ENCODE results near the gene CRPPA. TPM values are rescaled to one million over a fixed set of nuclear protein-coding genes. Genes with fewer than 3 reads are reported as not detected.
A peak's percentile ranks its signal among the peaks of the same experiment; 100 is the strongest.

The CRPPA gene
- total and polyA plus RNA-seq, 2 donors (not counting 3 experiments of a cell fraction or from before 2014, with no cell fraction given), result 0.58 to 3.5 TPM

- intact Hi-C loops (cut with micrococcal nuclease), result no loop called here
- CTCF ChIA-PET, result interaction anchor here (1.0 to 2.1 kb wide), 4 partner anchors 9 to 101 kb away, joined by 3 to 8 read pairs (median 6); no protein-coding TSS in a partner anchor
- no TSS peak for BruUV-seq (replicated peaks)
- Histone ChIP-seq H3K4me1 (ENCODE audit: control insufficient read depth, extremely low read depth, insufficient read depth, low read length) (no peaks in the 10 kb centered on the region), H3K79me2 (ENCODE audit: control insufficient read depth, insufficient read depth, low read length) (no peaks in the 10 kb centered on the region), H3K4me2 (ENCODE audit: insufficient read depth, low read length) (peak overlapping the region; percentile 15), H3K36me3 (ENCODE audit: control insufficient read depth in 2 of 2, extremely low read depth in 1 of 2, insufficient read depth in 2 of 2, low read length in 2 of 2) (no peaks in the 10 kb centered on the region), H4K20me1 (replicated peaks; ENCODE audit: control insufficient read depth, extremely low read depth, insufficient read depth, low read length) (no peaks in the 10 kb centered on the region), H3K4me3 (replicated peaks in 1 of 3; ENCODE audit: insufficient read depth in 1 of 3, low read depth in 1 of 3, low read length in 3 of 3) (no peak overlapping the region), H2AFZ (ENCODE audit: low read depth, low read length) (peak overlapping the region; percentile 26), H3K9me3 (replicated peaks; ENCODE audit: control insufficient read depth, insufficient read depth, low read length) (no peaks in the 10 kb centered on the region), H3K9ac (replicated peaks; ENCODE audit: extremely low read depth, insufficient read depth, low read length) (no peak overlapping the region), H3K9me1 (replicated peaks; ENCODE audit: control insufficient read depth, extremely low read depth, insufficient read depth, low read length) (no peaks in the 10 kb centered on the region), H3K27ac (ENCODE audit: insufficient read depth, low read depth, low read length) (no peak overlapping the region), H3K27me3 (ENCODE audit: control insufficient read depth in 2 of 2, insufficient read depth in 2 of 2, low read length in 2 of 2) (peaks cover 0 to 6% of the 10 kb centered on the region in 2 experiments)
- no peak for TF ChIP-seq GATA2 (IDR thresholded peaks at IDR 0.05; ENCODE audit: insufficient read depth, insufficient read length, low read depth, low read length)
- no peak for FAIRE-seq
- dilution Hi-C loops (cut with MboI; ENCODE audit: extremely low pct_ligation_motif_present, low sequenced_read_pairs), result no loop called here
- POLR2A ChIA-PET, result no interaction called here
- DNase-seq (ENCODE audit: low read depth, low spot score), result no peak
Observed at GRCh38 chr7:16463949-16464715, 42.8 kb upstream of the CRPPA start.

GRCh38 chr7:16463520-16463919 is 42.2 kb upstream of the CRPPA start:
- BruUV-seq (replicated peaks), result no TSS peak
- Histone ChIP-seq H3K9ac (replicated peaks; ENCODE audit: extremely low read depth, insufficient read depth, low read length) (no peak overlapping the region), H3K27ac (ENCODE audit: insufficient read depth, low read depth, low read length) (no peak overlapping the region), H3K4me2 (ENCODE audit: insufficient read depth, low read length) (no peak overlapping the region), H4K20me1 (replicated peaks; ENCODE audit: control insufficient read depth, extremely low read depth, insufficient read depth, low read length) (no peaks in the 10 kb centered on the region), H3K36me3 (ENCODE audit: control insufficient read depth in 2 of 2, extremely low read depth in 1 of 2, insufficient read depth in 2 of 2, low read length in 2 of 2) (no peaks in the 10 kb centered on the region), H3K9me3 (replicated peaks; ENCODE audit: control insufficient read depth, insufficient read depth, low read length) (no peaks in the 10 kb centered on the region), H3K4me3 (replicated peaks in 1 of 3; ENCODE audit: insufficient read depth in 1 of 3, low read depth in 1 of 3, low read length in 3 of 3) (no peak overlapping the region), H3K27me3 (ENCODE audit: control insufficient read depth in 2 of 2, insufficient read depth in 2 of 2, low read length in 2 of 2) (peaks cover 0 to 5% of the 10 kb centered on the region in 2 experiments), H3K4me1 (ENCODE audit: control insufficient read depth, extremely low read depth, insufficient read depth, low read length) (no peaks in the 10 kb centered on the region), H3K9me1 (replicated peaks; ENCODE audit: control insufficient read depth, extremely low read depth, insufficient read depth, low read length) (no peaks in the 10 kb centered on the region), H3K79me2 (ENCODE audit: control insufficient read depth, insufficient read depth, low read length) (no peaks in the 10 kb centered on the region), H2AFZ (ENCODE audit: low read depth, low read length) (no peak overlapping the region)
- no peak for DNase-seq (ENCODE audit: low read depth, low spot score)
- dilution Hi-C loops (cut with MboI; ENCODE audit: extremely low pct_ligation_motif_present, low sequenced_read_pairs), result no loop called here
- ChIA-PET CTCF (interaction anchor here (1.7 to 1.8 kb wide), 2 partner anchors 8 to 101 kb away, joined by 5 to 6 read pairs; no protein-coding TSS in a partner anchor), POLR2A (no interaction called here)
- intact Hi-C loops (cut with micrococcal nuclease), result no loop called here
- FAIRE-seq, result peak; percentile 33
- no peak for TF ChIP-seq GATA2 (IDR thresholded peaks at IDR 0.05; ENCODE audit: insufficient read depth, insufficient read length, low read depth, low read length)
- TF ChIP-seq MYC (IDR thresholded peaks at IDR 0.05; ENCODE audit: low read depth, low read length), result no peak
- TF ChIP-seq POLR2A (IDR thresholded peaks at IDR 0.05; ENCODE audit: low read depth, low read length), result no peak
- TF ChIP-seq, protein P1, sequence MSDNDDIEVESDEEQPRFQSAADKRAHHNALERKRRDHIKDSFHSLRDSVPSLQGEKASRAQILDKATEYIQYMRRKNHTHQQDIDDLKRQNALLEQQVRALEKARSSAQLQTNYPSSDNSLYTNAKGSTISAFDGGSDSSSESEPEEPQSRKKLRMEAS (IDR thresholded peaks at IDR 0.05; ENCODE audit: insufficient read depth, insufficient read length), result no peak
- TF ChIP-seq POLR2AphosphoS5 (IDR thresholded peaks at IDR 0.05; ENCODE audit: insufficient read depth, low read depth, low read length), result no peak
- no peak for TF ChIP-seq JUN (IDR thresholded peaks at IDR 0.05; ENCODE audit: borderline replicate concordance, insufficient read depth, insufficient read length, low read depth)
- TF ChIP-seq EZH2 (IDR thresholded peaks at IDR 0.05; ENCODE audit: borderline replicate concordance, low read depth, low read length, severe bottlenecking), result no peak
- no peak for TF ChIP-seq CTCF (IDR thresholded peaks at IDR 0.05; ENCODE audit: extremely low read depth in 1 of 2, insufficient read depth in 1 of 2, low read depth in 1 of 2, low read length in 2 of 2)
- TF ChIP-seq FOS (IDR thresholded peaks at IDR 0.05; ENCODE audit: borderline replicate concordance, insufficient read depth, low read length), result no peak

Data from endothelial cell of umbilical vein (primary cell).